ENCODE measurements around the gene HOPX.
"Not testable (repeated sequence)": the region's sequence is repeated elsewhere in the genome, so short reads cannot be mapped to it uniquely, and the experiment has no call there.

Gene HOPX, protein sequence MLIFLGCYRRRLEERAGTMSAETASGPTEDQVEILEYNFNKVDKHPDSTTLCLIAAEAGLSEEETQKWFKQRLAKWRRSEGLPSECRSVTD

DNA sequence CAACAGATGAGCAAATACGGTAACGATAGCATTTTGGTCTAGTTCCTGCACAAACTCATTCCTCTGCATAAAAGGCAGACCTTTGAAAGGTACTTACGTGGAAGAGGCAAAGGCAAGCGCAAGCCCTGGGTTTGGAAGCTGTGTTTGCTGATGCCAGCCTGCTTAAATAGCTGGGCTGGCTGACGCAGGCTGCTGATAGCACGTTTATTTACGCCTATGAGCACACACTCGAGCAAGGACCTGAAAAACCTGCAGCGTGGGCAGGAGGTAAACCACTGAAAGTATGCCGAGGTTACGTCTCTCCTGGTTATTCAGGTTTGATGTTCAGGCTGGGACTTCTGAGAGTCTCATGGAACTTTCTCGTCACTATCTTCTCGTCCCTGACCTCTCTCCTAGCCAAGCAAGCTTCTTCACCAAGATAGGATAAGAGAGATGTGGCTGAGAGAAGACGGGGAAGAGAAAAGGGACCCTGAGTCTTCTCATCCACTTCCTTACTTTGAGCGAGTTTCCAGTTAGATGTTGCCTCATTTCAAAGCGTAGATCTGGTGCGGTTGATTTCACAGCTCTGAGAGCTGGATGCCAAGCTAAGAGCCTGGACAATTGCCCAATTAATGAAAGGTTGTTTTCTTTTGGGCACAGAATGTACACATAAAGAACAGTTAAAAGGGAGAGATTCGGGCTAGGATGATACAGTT is at the start of gene HOPX:
TSS of gene HOPX (minus strand) at position 139 of the 695 bp plus-strand sequence. CDS start 23,480 bp downstream, outside the sequence.
- DNase-seq = peak; percentile 78

DNA sequence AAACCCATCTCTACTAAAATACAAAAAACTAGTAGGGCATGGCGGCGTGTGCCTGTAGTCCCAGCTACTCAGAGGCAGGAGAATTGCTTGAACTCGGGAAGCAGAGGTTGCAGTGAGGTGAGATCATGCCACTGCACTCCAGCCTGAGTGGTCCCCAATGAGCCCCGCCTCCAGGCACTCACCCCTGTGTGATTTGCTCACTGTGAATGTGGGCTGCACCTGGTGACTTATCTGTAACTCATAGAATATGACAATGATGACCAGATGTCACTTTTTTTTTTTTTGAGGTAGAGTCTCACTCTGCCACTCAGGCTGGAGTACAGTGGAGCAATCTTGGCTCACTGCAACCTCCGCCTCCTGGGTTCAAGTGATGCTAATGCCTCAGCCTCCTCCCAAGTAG is 49.0 kb upstream of the HOPX start:
- DNase-seq = no peak

DNA sequence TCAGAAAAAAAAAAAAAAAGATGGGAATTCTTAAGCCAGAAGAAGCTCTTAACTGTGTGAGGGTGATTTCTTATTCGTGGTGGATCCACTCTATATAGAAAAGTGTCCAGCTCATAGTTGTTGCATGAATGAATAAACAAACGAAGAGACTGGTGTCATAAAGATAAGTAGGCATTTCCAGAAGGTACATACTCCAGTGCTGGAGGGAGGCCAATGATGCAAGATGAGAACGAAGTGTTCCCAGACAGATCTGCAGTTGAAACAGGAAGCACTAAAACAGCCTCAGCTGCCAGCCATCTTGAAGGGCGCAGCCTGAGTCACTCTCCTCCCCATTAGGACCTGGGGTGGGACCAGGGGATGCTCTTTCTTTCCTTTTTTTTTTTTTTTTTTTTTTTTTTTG is 47.4 kb upstream of the HOPX start:
- DNase-seq = no peak

DNA sequence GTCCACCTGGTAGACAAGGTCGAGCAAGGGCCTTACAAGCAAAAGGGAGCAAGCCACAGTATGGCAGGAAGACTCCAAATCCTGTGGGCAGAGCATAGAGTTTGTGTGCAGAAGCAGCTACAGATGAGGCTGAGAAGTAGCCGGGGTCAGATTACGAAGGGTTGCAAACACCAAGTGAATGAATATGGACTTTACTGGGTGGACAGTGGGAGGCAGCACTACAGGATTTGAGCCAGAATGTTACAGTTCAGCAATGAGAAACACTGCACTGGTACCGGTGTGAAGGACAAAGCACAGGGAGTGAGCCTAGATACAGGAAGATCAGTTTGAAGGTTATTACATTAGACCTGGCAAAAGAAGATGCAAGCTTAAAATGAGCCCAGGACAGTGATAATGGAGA is 46.1 kb upstream of the HOPX start:
- DNase-seq = no peak

DNA sequence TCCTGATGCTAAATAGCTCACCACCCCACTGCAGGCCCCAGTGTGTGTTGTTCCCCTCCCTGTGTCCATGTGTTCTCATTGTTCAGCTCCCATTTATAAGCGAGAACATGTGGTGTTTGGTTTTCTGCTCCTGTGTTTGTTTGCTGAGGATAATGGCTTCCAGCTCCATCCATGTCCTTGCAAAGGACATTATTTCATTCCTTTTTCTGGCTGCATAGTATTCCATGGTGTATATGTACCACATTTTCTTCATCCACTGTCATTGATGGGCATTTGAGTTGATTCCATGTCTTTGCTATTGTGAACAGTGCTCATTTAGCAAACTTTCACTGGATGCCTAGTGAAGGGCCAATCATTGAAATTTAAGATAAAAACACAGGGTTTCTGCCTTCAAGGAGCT is 45.5 kb upstream of the HOPX start:
- DNase-seq = not testable (repeated sequence)

DNA sequence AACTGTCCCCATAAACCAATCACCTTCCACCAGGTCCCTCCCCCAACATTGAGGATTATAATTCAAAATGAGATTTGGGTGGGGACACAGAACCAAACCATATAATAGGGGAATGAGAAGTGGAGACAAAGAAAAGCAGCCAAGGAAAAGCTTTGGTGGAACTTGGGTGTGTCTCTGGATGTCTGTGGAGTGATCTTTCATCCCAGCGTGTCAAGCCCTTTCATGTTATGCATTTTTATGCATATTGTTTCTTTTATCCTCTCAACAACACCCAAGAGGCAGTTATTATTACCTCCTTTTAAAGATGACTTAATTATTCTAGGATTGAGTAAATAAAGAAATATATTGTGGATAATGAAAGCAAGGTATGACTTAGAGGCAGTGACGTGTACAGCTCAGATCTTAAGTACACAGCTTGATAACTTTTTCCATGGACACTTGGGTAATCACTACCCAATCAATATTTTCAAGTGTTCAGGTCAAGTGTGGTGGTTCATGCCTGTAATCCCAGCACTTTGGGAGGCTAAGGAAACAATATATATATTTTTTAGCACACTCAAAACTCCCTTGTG is 42.6 kb upstream of the HOPX start:
- no peak for DNase-seq

DNA sequence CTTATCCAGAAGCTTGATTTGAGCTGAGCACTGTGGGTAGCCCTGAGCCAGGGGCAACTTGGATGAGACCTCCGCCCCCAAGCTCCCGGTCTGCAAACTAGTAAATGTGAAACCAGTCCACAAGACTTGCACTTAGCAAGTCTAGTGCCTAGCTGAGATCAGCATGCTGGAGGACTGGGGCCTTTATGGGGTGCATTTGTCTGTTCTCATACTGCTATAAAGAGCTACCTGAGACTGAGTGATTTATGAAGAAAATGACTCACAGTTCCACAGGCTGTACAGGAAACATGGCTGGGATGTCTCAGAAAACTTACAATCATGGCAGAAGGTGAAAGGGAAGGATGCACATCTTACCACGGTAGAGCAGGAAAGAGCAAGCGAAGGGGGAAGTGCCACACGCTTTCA is 42.1 kb upstream of the HOPX start:
- peak; percentile 26 for DNase-seq

DNA sequence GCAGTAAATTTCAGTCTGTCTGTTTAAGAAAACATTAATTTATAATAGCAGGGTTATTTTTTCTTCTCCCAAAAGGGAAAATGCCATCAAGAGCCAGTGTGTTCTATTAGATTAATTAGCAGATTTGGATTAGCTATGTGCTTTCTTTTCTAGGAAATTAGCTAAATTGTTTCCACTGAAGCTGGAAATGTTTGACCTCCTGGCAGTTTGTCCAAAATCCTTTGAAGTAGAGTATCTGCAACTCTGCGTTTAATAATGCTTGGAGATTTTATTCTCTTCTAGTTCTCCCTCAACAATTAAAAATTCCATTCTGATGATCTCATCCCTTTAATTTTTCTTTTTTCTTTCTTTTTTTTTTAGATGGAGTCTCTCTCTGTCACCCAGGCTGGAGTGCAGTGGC is 27.1 kb upstream of the HOPX start:
- no peak for DNase-seq

DNA sequence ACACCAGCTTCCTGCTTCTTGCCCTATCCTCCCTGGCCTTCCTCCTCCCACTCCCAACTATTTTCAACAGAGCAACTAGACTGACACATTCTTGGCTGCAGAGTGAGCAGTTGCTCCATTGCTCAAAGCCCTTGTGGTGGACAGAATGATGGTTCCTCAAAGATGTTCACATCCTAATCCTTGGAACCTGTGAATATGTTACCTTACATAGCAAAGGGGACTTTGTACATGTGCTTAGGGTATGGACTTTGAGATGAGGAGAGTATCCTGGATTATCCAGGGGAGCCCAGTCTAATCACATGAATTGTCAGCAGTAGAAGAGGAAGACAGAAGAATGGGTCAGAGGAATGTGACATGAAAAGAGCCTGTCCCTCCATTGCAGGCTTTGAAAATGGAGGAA is 24.9 kb upstream of the HOPX start:
- DNase-seq = no peak

DNA sequence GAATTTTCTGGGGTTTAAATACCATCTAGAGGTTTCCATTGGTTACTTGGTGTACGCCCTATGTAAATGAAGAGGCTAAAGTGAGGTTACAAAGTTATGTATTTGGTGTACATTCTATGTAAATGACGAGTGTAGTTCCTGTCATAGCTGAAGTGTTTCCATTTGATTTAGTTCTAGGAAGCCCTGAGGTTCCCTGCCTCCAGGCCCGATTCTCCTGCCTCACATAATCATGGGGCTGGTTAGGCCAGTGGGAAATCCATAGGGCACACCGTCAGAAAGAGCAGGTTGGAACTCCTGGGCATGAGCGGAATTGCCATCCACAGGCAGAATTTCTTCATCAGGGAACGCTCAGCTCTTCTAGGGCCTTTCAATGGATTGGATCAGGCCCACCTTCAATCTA is 24.2 kb upstream of the HOPX start:
- DNase-seq = no peak

DNA sequence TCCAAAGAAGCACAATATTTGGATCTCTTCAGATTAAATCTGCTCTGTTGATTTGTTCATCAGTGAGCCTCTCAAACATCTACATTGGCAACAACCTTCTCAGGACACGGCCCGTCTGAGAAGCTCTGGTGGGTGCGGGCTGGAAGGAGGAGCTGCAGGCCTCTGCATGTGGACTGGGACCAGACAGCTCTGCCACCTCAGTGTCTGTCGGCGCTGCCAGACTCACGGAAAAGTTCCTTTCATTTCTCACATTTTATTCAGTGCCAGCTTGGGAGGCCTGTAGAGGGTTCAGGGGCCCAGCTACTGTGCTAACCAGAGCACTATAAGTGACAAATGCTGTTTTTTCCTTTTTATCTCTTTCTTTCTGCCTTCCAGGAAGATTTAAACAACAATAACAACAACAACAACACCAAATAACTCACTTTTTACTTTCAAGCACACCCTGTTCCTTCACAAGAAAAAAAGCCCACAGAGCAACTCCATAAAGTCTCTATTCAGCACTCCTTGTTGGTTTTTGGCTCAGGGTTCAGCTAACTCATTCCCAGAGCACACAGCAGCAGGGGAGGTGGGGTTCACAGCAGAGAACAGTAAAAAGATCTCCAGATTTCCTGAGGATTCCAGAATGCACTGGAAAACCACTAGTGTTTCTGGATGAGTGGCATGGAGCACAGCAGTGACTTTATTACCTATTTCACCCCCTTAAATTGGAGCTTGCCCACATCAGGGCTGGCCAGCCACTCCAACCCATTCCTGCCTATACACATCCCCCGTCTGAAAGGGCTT is 23.2 kb upstream of the HOPX start:
- no peak for DNase-seq

DNA sequence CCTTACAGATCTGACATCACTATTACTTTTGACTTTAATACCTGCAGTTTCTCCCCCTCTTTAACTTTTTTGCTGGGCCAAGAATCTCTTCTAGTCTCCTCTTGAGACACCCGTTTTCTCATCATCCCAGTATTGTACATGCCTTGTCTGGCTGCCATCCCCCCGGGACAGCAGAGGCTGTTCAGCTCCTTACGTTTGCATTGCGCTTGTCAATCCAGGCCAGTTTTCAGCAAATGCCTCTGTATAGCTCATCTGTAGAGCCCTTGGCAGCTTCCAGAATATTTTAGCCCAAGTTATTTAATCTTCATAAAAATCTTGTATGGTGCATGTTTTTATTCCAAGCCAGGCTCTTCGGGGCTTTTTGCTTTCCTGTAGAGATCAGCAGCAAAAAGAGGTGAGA is 22.3 kb upstream of the HOPX start:
- DNase-seq = no peak

DNA sequence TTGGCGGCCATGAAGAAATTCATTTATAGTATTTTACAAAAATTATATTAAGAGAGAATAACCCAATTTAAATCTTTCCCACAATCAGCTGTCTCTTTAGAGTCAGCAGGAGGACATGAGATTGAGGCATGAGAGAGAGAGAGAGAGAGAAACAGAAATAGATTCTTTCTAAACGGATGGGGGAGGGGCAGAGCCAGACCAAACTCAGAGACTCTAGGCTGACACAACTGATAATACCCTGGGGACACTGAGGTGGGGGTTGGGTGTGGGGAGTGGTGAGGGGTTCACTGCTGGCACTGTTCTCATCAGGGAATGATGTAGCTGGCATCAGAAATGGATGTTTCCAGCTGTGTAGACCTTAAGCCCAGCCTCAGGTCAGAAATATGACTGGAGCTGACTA is 20.5 kb upstream of the HOPX start:
- DNase-seq = no peak

DNA sequence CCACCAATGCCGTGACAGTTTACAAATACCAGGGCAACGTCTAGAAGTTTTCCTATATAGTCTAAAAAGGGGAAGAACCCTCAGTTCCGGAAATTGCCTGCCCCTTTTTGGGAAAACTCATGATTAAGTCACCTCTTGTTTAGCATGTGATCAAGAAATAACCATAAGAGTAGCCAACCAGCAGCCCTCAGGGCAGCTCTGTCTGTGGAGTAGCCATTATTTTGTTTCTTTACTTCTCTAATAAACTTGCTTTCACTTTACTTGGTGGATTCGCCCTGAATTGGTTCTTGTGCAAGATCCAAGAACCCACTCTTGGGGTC is 20.0 kb upstream of the HOPX start:
- DNase-seq = no peak

DNA sequence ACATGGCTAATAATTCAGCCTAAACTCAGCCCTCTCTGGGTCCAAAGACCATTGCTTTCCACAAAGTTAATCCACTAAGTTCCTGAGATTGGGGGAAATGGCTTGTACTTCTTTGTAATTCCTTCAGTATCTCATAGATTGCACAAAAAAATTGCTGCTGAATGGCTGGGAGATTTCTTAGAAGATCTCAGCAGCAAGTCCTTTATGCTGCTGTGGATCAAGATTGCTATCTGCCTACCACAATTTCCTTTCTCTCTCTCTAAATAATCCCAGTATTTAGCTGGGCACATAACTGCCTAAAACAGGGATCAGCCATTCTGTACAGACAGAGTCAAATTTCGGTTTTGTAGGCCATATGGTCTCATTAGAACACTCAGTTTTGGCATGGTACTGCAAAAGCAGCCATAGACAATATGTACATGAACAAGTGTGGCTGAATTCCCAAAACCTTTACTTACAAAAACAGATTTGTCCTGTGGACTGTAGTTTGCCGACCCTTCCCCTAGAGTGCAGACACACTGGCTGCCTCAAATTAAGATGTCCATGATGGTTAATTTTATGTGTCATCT is 18.5 kb upstream of the HOPX start:
- DNase-seq = no peak

DNA sequence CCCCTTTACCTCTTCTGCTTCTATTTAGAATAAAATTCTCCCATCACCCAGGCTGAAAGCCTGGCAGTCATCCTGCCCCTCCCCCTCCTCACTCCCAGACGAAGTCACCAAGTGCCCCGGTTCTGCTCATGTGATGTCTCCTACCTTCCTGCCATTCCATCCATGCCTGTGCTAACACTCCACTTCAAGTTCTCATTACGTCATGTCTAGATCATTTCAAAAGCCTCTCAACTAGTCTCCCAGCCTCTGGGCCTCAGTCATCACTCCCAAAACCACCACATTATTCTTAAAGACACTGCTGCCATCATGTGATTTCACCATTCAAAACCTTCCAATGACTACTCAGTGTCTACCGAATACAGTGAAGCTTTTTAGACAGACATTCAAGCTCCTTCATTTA is 17.2 kb upstream of the HOPX start:
- no peak for DNase-seq

DNA sequence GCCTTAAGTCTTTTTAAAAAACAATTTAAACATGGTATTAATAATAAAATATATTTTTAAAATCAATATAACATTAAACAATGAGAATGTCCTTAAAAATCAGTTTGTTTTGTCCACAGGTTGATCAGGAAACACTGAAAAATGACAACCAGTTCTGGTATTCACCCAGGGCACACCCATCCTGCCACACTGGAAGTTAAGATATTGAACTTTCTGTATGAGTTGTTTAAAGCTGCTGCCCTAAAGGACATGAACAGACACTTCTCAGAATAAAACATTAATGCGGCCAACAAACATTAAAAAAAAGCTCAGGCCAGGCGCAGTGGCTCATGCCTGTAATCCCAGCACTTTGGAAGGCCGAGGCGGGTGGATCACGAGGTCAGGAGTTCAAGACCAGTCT is 15.0 kb upstream of the HOPX start:
- DNase-seq = no peak

DNA sequence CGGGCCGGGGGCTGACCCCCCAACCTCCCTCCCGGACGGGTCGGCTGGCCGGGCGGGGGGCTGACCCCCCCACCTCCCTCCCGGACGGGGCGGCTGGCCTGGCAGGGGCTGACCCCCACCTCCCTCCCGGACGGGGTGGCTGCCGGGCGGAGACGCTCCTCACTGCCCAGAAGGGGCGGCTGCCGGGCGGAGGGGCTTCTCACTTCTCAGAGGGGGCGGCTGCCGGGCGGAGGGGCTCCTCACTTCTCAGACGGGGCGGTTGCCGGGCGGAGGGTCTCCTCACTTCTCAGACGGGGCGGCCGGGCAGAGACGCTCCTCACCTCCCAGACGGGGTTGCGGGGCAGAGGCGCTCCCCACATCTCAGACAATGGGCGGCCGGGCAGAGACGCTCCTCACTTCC is 12.4 kb upstream of the HOPX start:
- not testable (repeated sequence) for DNase-seq

DNA sequence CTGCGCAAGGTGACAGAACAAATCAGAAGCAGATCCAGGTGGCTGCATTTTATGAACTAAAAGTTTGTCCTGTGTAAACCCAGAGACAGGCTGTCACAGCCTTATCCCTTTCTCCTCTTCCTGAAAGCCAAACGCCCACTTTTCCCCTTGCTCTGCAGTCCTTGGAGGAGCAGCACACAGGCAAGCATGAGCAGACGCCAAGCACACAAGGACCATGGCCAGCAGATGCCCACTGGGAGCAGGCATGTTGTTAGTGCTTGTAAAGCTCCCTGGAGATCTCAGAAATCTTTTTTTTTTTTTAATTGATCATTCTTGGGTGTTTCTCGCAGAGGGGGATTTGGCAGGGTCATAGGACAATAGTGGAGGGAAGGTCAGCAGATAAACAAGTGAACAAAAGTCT is 11.5 kb upstream of the HOPX start:
- no peak for DNase-seq

DNA sequence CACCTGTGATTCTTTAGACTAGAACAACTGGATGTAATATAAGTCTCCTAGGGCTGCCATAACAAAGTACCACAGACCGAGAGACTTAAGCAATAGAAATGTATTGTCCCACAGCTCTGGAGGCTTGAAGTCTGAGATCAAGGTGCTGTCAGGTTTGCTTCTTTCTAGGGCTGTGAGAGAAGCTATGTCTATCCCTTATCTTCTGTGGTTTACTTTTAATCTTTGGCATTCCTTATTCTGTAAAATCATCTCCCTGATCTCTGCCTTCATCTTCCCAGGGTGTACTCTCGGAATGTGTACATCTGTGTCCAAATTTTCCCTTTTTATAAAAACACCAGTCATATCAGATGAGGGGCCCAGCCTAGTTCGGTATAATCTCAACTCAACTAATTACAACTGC is 10.3 kb upstream of the HOPX start:
- DNase-seq = no peak

DNA sequence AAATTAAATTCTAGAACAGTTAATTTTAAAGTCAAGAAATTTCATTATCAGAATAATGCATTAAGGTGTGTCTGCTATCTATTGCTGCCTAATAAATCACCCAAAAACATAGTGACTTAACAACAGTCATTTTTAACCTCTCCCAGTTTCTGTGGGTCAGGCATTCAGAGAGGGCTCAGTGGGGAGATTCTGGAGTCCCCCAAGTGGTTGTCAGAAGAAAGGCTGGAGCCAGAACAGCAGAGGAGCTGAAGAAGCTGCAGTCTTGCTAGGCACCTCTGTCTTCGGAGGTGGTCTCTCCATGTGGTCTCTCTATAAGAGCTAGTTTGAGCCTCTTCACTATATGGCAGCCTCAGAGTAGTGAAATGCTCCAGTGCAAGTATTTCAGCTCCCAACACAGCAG is 9.3 kb upstream of the HOPX start:
- no peak for DNase-seq

DNA sequence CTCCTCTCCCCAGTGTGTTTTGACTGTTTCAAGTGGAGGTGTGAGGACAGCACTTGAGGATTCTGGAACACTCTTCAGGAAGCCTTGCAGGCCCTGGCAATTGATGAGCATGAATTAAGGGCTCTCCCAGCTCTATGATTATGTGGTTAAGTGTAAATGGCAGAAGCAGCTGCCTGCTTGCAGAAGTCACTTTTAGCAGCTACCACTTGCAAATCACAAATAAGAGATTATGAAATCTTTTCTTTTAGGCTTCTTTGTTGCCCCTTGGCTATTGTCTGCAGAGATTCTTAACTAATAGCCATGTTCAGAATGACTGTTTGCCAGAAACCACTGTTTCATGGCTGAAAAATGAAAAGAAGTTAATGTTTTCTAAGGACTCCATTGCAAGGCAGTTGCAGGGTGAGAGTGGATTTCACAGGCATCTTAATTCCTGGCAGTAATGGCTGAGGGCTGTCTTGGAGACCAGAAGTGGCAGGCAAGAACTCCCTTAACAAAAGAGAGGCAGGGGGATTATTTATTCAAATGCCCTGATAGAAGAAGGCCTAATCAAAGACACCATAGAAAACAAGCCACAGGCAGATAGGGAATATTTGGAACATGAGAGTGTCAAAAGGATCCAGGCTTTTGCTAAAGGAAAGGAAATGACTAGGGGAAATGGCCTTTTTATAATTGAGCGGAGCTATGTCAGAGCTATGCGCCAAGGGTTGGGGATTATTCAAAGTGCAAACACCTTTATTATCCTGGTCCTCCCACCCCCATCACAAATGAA is 8.3 kb upstream of the HOPX start:
- no peak for DNase-seq

DNA sequence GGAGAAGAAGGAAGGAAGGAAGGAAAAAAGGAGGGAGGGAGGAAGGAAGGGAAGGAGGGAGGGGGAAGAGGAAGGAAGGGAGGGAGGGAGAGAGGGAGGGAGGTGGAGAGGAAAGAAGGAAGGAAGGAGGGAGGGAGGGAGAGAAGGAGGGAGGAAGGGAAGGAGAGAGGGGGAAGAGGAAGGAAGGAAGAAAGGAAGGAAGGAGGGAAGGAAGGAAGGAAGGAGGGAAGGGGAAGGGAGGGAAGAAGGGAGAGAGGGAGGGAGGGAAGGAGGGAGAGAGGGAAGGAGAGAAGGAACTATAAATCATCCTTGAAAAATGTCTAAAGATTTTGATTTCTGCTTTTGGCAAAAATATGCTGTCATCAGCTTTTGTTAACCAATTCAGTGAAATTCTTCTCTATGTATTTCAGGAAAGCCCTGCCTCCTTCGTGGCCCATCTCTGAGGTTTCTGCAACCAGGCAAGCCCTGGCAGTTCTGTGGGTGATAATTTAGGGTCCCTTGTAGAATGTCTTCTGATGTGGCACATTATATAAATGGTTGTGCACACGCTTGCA is 7.1 kb upstream of the HOPX start:
- no peak for DNase-seq
